ENCODE data around the gene LSM7. TPM values are rescaled to one million over a fixed set of nuclear protein-coding genes. Genes with fewer than 3 reads are reported as not detected.

Gene LSM7
- total and polyA plus RNA-seq, 11 donors, result 33.8 to 213 (median 47.7) TPM

GRCh38 chr19:2336528-2337328 is 8.3 kb upstream of the LSM7 start:
- ATAC-seq (no peak), DNase-seq (no peak)
- Histone ChIP-seq H3K9me3 (no peaks in the 10 kb centered on the region), H3K4me1 (peaks cover 0 to 20% (median 12%) of the 10 kb centered on the region in 12 donors), H3K27ac (no peak overlapping the region), H3K4me3 (no peak overlapping the region), H3K27me3 (no peaks in the 10 kb centered on the region), H3K36me3 (peaks cover 0 to 37% (median 18%) of the 10 kb centered on the region in 9 donors)
- intact Hi-C loops (cut with DNase I), result no loop called here
- WGBS, 4 donors, result 83 to 90% (median 87%) methylated on average over 15 to 33 of the region's 33 CpGs
- TF ChIP-seq POLR2A (IDR thresholded peaks at IDR 0.05) (no peak), CTCF (IDR thresholded peaks at IDR 0.05) (no peak)

DNA sequence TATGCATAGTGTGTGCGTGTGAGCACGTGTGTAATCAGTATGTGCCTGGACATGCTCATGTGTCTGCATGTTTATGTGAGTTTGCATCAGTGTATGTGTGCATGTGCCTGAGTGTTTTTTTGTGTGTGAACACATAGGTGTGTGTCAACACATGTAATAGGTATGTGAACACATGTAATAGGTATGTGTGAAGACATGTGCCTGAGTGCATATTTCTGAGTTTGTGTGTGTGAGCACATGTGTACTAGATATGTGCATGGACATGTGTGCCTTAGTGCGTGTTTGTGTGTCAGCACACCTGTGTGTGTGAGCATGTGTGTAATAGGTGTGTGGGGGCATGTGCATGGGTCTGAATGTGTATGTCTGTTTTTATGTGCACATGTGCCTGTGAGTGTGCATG is 7.5 kb upstream of the LSM7 start:
- no peak for DNase-seq
- Histone ChIP-seq H3K27ac (no peak overlapping the region), H3K36me3 (peaks cover 0 to 28% (median 11%) of the 10 kb centered on the region in 9 donors), H3K4me1 (peaks cover 0 to 25% (median 20%) of the 10 kb centered on the region in 12 donors), H3K4me3 (no peak overlapping the region), H3K27me3 (no peaks in the 10 kb centered on the region), H3K9me3 (no peaks in the 10 kb centered on the region)
- TF ChIP-seq CTCF (IDR thresholded peaks at IDR 0.05), result no peak
- WGBS, 4 donors, result 64 to 98% (median 90%) methylated on average over 3 of the region's 3 CpGs
- ATAC-seq, result no peak
- intact Hi-C loops (cut with DNase I), result no loop called here

- no peaks in the 10 kb centered on the region for H3K9me3 ChIP-seq
- no peak for ATAC-seq
- peaks cover 0 to 22% (median 6%) of the 10 kb centered on the region in 9 donors for H3K36me3 ChIP-seq
- TF ChIP-seq POLR2A (IDR thresholded peaks at IDR 0.05) (no peak), CTCF (IDR thresholded peaks at IDR 0.05) (no peak)
- intact Hi-C loops (cut with DNase I), result no loop called here
- no peak overlapping the region for H3K4me3 ChIP-seq
- WGBS, 4 donors, result 94 to 97% (median 94%) methylated on average over 26 of the region's 26 CpGs
- no peak overlapping the region for H3K27ac ChIP-seq
- DNase-seq, result no peak
- H3K4me1 ChIP-seq, result peaks cover 0 to 31% (median 26%) of the 10 kb centered on the region in 12 donors
- no peaks in the 10 kb centered on the region for H3K27me3 ChIP-seq
Observed at GRCh38 chr19:2334986-2335846, 6.8 kb upstream of the LSM7 start.

- 95 to 98% (median 96%) methylated on average over 8 to 27 of the region's 27 CpGs for WGBS, 4 donors
- Histone ChIP-seq H3K9me3 (no peaks in the 10 kb centered on the region), H3K4me3 (no peak overlapping the region), H3K27ac (no peak overlapping the region), H3K4me1 (peaks cover 0 to 39% (median 33%) of the 10 kb centered on the region in 12 donors), H3K36me3 (peaks cover 0 to 14% (median 0%) of the 10 kb centered on the region in 9 donors), H3K27me3 (no peaks in the 10 kb centered on the region)
- ATAC-seq, result no peak
- intact Hi-C loops (cut with DNase I), result no loop called here
- no peak for TF ChIP-seq CTCF (IDR thresholded peaks at IDR 0.05)
- no peak for TF ChIP-seq POLR2A (IDR thresholded peaks at IDR 0.05)
- no peak for DNase-seq
Observed at GRCh38 chr19:2334426-2334825, 6.0 kb upstream of the LSM7 start.
